Retina (tissue), 1 donor: ENCODE results near the gene SERTM1.

Source experiments
- DNase-seq: peaks from one replicate; pipeline ENCODE4 v3.0.0-alpha.2; 2016

The SERTM1 gene

DNA sequence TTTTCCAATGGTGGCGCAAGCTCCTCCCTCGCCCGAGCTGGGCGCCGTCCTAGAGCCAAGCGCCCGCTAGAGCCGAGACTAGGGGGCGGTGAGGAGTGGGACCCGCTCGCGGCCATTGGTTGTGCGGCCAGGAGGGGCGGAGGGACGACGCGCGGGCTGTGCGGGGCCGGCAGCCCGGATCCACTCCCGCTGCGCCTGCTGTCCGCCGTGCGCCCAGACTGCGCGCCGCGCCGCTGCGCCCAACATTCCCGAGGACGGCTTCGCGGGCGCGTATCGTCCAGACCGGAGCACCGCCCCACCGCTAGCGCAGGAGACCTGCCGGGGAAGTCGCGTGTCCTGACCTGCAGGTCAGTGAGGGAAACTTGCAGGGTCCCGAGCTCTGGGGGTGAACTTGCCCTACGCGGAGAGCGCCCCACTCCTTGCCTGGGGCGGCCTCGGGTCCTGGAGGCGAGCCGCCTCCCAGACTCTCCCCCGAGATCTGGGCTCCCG lies at the start of gene SERTM1:
SERTM1 (plus strand) TSS at position 183 of the 489 bp plus-strand sequence. CDS start 21,059 bp downstream, outside the sequence.
- peak; percentile 84 for DNase-seq

DNA sequence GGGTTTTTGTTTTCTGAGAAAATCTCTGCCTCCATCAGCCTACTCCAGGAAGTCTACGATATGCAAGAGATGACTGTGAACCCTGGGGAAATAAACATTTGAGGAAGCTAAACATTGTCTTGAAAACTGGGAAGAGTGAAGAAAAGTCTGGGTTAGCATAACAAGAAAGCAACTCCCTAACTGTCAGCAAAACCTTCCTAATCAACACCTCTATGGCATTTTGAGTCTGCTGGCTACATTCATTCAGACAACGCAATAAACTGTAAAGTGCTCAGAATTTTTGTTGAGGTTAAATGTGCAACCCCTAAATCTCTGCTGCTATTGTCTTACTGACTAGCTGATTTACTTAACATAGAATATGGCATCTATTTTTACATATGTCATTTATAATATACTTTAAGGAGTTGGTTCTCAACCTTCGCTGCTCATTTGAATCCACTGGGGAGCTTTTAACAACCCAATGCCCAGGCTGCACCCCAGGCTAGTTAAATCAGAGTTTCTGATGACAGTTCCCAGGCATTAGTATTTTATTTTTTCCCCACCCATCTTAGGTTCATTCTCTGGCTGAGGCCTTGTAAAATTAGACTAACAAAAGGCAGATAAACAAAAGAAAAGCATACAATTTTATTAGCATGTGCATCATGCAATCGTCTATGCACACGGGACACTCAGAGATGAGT lies 45.3 kb upstream of the SERTM1 start:
- DNase-seq, result no peak

DNA sequence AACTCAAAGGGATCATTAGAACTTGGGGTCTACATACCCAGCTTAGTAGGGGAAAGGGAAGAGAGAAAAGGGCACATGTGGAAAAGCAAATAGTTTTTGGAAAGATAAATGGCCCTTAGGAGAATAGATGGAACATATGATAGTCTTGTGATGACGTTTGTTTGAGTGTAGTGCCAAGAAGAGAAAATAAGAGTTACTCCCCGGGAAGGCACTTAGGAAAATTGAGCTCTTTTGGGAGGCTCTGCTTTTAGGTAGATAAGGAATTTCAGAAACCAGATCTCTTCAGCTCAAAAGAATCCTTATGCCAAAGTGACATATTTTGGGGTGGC lies 44.8 kb upstream of the SERTM1 start:
- DNase-seq, result no peak

DNA sequence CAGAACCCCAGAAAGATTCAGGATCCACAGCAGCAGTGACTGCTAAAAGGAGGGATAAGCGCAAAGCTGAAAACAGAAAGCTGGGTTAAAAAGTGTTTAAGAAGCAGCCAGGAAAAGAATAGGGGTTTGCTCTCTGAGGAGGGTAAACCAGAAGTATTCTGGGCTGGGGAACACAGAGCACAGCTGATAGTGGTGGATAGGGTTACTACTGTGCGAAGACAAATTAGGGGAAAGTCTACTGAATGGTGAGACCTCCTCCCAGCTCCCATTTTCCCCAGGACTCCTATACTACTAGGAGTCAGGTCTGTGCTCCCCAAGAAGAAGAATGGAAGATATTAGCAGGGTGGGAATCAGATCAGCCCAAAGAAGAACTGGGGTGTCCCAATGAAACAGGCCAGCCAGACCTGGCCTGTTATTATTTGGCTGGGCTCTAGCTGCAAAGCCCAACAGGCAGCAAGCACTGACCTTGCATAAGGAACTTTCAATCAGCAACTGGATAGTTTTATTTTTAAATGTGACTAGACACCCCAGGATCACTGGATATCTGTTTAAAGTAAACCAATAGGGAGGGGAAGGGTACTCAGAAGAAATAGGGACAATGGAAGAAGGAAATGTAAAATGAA lies 43.5 kb upstream of the SERTM1 start:
- no peak for DNase-seq

DNA sequence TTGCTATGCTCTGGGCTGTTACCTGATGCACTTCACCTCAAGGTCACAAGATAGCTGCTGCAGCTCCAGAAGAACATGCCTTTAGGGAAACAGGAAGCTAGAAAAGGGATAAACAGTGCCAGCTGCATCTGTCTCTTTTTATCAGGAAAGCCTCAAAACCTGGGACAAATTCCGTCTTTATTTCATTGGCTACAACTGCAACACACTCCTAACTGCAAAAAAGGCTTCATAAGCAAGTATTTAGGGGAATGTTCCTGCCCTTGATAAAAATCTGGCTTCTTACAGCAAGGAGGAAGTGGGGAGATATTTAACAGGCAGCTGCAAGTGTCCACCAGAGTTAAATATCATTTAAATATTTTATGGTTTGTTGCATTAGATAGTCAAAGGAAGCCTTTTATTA lies 34.2 kb upstream of the SERTM1 start:
- no peak for DNase-seq

DNA sequence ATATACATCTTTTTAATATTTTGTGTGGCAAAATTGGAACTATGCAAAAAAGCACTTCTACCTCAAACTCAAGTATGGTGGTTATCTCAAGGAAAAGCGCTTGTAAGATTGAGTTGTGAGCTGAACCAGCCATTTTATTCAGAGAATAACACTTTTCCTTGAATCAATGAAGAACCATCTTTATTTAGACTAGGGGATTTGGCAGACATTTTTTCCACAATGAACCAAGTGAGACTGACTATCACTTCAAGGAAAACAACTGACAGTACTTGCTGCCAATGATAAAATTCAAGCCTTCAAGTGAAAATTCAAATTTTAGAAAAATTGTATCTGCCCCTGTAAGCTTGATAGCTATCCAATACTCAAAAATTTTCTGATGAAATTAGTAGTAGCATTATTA lies 23.2 kb upstream of the SERTM1 start:
- no peak for DNase-seq

DNA sequence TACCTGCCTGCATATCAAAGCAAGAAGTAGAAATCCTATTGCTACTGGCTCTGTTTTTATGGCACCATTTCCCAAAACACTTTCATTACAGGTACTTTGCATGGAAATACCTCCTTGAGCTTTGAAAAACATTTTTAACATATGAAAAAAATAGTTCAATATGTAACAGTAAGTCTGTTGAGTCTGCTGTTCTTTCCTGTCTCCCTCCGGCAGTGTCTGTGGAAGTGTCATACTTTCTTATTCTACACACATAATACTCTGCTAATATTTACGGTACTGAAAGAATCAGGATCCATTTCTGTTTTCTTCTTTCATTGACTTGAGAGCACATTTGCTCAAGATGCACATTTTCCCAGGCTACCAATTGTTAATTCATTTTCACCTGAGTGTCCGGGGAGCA lies 8.2 kb upstream of the SERTM1 start:
- DNase-seq, result no peak

DNA sequence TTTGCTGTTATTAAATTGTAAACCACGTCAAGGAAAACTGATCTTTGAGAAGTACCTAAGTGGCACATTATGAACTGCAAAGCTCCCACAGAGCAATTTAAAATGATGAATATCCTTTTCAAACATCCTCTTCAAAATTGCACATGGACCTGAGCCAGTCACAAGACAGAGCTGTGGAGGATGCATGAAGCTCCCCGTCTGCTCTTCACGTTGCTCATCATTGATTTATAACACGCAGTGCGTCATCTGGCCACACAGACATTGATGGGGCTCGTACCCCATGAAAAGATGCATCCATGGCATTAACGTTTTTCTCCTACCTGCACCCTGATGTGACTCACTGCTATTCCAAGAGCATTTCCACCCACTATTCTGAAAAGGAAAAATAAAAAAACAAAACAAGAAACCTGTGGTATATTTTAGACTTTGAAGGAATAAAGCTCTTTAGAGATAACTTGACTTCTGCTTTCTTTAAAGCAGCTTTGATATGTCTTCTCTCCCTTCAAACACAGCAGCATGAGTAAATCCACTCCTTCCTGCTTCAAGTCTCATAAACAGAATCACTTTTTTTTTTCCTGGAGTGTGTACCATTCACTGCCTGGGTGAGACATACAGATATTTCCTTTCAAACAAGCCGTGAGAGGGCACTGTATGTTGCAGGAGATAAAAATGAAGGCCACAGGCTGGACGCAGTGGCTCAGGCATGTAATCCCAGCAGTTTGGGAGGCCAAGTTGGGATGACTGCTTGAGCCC lies 7.2 kb upstream of the SERTM1 start:
- DNase-seq, result no peak

DNA sequence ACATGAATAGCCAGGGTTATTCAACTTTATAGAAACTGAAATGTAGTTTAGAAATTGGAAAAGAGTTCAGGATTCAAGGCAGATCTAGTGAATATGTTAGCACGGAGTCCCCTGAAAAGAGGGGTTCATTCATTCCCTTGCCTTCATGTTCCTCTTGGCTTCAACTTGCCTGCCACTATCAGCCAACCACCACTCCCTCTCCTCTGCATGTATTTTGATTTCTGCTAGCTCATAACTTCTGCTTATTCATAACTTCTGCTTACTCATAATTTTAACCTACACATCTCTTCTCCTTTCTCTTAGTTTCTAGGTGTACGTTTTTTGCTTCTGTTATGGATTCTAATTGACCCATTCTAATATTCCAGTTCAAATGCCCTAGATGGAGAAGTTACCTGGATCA lies 5.5 kb upstream of the SERTM1 start:
- no peak for DNase-seq

DNA sequence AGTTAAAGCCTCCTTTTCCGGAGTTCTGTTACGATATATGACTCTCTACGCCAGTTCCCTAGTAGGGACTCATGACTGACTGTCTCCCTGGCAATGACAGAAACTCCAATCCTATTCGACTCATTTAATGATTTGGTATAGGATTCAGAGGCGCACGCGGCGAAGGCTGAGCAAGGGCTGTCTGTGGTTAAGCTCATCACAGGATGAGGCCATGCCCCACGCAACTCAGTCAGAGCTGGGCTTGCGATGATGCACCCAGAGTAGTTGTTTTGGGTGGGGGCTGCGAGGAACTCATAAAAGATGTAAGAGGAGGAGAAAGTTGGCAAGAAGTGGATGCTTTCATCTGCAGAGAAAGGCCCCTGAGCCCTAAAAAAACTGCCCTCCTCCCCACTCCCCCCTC lies 468 bp upstream of the SERTM1 start:
- DNase-seq, result peak; percentile 16

DNA sequence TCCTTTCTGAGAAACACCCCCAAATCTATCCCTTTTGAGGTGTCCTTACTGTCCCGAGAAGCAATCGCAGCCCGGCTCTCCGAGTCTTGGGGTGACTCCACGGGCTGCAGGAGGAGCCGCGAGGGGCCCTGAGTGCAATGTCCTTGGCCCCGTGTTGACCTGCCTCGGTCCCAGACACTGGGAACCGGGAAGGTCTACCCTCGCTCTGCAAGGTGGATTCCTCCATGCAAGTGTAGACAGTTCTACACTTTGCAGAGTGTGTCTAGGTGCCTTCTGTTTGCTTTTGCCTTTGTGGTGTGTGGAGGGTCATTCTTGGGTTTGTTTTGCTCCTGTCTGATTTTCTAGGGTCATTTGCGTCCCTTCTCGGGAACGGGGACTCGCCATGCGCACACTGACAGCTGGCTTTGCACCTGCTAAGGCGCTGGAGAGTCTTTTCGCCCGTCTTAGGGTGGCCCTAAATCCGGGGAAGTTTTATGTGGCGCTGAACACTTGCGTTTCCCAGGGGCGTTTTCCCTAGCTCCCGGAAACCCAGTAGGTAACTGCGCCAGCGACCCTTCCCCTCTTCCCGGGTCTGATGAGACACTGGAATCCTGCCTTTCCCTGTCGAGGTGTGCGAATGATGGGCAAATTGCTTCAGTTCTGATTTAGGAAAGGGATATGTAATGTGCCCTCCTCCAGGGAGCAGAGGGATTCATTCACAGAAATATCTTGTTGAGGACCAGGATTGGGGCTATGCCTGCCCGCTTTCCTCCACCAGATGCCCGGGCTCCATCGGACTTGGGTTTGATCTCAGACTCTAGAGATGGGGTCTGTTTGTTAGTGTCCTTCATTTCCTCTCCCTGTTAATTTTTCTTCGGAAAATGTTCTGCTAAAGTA lies 755 bp downstream of the SERTM1 start:
- no peak for DNase-seq

DNA sequence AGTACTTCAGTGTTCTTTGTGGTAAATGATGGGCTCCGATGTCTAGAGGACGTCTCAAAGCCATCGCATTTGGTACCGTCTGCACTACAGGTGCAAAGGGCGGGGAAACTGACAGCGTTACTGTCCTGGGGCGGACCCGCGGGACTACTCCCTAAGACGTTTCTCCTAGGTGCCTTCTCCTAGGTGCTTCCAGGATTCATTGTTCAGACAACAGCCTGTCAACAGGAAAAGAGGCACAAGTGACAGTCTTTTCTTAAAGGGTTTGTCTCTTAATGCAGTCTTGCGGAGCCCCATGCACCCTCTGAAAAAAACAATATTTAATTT lies 1.4 kb downstream of the SERTM1 start:
- DNase-seq, result peak; percentile 18

DNA sequence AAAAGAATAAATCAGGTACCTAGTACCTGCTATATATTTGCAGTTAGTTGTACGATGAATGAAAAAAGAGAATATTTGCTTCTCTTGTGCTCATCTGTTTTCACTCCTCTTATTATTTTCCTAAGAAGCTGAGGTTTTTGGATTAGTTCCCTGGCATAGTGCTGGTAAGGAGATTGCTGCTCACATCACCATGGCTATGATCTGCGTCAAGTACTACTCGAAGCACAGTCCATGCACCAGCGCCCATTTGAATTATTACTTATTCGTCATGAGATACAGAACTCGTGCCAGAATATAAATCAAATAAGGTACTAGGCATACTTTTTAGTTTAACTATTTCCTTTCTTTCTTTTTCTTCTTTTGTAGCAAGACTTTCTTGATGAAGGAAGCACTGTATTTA lies 7.1 kb downstream of the SERTM1 start:
- DNase-seq, result no peak

DNA sequence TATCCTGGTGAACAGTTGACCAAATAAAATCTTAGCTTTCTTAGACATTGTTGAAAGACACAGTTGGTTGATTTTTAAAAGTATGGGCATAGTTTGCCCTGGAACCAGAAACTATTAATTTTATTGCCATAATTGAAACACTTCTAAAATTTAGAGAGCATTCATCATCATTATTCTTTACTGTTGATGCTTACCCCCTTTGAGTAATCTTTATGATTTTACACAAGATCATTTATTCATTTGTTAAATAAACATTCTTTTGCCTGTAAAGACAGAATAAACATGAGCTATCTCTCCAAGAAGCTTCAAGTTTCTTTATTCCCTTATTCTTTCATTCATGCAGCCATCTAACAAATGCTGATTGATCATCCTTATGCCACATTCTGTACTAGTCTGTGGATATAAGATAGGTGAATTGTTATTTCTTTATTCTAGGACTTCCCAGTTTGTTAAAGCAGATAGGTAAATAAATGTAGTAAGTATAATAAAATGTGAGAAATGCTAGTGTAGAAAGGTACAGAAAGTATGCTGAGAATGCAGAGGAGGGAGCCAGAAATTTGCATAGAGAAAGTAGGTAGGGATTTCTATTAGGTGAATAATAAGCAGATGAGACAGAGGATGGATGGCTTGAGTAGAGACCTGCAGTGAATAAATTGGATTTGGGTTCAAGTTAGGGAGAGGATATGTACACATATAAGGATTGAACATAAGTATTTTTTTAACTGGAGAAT lies 8.2 kb downstream of the SERTM1 start:
- DNase-seq, result no peak

DNA sequence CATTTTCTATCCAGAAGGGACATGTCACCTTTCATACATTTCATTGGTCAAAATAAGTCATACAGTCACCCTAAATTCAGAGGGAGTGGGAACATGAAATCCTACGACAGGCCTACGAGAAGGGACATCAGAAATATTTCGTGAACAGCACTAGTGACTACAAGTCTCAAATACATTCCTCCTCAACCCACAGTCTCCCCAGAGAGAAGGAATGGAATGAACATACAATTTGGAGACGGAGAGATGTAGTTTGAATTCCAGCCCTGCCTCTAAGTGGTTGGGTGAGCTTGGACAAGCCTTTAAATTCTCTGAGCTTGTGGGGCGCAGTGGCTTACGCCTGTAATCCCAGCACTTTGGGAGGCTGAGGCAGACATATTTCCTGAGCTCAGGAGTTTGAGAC lies 9.9 kb downstream of the SERTM1 start:
- DNase-seq, result no peak

DNA sequence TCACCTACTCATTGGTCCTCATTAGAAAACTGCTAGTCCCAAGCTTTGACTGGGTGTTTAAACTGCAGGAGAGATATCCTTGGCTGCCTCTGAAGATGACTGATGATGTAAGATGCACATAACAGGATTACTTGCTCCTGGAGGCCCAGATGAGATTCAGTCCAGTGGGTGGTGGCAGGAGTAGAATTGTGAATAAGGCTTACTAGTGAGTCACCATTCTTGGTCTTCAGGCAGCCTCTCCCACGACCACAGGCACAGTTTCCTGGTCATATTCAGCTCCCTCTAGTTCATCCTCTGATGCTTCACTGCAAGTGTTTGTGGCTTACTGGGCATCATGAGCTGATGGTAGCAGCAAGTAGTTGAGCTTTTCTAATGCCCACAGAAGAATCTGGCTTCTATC lies 12.1 kb downstream of the SERTM1 start:
- no peak for DNase-seq

DNA sequence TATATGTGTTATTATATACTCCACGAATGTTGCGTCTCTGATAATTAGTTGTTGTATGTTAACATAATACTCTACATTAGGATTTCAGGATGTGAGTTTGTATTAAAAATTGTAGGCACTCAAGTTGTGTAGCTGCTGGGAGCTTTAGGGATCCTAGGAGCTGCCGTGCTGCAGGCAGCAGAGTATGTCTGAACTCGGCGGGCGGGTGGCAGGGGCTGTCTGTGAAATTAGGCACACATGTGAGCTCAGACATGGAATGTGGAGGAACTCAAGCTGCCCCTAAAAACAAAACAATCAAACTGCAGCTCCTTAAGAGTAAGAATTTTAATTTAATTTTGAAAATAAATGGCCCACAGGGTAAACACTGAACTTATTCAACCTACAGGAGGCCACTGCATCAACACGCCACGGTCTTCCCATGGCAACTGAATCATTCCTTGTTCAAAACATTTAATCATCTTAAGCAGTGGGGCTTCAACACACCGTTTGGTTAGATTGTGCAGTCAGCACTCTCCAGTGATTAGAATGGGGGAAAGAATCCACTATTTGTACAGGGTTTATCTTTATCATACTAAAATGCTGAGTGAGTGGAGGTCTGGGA lies 22.7 kb downstream of the SERTM1 start:
- DNase-seq, result peak; percentile 47

DNA sequence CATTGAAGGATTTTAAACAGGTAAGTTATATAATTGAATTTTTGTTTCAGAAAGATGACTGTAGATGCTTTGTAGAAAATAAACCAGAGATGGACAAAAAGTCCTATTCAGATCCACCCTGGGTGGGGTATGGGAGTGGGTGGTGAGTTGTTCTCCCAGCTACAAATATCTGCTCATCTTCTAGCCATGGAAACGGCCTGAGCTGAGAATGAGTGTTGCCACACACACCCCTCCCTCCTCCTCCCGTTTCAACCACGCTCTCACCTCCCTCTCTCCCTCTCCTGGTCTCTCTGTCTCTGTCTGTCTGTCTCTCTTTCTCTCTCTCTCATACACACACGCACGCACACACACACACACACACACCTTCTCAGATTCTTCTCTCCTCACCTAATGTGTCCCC lies 26.4 kb downstream of the SERTM1 start:
- DNase-seq, result no peak

DNA sequence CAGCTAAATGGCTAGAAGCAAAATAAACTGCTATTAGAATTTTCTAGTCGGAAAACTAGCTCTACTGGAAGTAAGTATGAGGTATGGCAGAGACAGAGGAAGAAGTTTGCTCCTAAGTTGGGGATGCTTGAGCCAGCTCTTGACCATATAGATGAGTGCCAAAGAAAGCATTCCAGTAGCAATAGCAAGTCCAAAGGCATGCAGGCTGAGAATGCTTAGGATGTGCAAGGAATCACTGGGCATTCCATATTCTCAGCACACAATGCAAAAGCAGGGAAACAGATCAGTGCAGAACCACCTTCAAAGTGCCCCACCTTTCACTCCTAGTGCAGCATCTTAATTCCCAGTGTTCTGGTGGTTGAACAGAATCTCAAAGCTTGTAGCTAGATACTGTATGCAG lies 32.9 kb downstream of the SERTM1 start:
- DNase-seq, result no peak

DNA sequence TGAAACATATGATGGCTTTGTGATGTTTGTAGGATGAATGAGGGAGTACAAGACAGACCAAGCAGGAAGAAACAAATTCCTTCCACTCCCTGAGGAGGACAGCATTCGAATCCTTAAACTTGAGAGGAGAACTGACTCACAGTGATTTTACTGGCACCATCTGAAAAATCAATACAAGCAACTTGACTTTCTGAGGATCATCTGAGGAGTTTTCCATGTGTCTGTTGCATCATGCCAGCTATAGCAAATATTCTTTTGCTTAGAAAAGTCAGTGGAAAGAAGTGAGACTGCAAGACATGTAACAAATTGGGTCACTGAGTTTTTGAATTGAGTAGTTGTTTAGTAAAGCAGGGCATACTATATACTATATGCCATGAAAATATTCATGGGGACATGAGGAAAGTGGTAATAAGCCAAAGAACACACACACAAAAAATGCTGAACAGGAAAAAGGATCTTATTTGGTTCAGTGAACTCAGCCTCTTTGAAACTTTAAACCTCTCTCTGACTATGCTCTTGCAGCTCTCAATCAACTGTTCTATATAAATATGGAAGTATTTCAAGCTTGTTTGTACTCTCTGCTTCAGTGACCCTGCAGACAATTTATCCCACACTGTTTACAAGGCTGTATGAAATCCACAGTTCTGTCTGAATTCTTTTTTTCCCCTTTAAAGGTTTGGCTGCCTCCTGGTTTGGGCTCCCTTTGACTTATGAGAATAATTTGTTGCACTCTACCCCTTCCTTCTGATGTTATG lies 35.5 kb downstream of the SERTM1 start:
- DNase-seq, result no peak

DNA sequence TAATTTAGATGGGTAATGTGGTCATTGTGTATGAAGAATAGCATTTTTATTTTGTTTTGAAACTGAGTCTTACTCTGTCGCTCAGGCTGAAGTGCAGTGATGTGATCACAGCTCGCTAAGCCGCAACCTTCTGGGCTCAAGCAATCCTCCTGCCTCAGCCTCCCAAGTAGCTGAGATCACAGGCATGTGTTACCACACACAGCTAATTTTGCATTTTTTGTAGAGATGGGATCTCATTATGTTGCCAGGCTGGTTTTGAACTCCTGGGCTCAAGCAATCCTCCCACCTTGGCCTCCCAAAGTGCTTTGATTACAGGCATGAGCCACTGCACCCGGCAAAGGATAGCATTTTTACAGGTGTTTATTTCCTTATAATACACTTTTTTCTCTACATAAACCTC lies 36.6 kb downstream of the SERTM1 start:
- DNase-seq, result no peak
